ENCODE data around the gene TBC1D30. TPM values are rescaled to one million over a fixed set of nuclear protein-coding genes. Genes with fewer than 3 reads are reported as not detected.
"Not testable (repeated sequence)": the region's sequence is repeated elsewhere in the genome, so short reads cannot be mapped to it uniquely, and the experiment has no call there.

Gene TBC1D30, protein sequence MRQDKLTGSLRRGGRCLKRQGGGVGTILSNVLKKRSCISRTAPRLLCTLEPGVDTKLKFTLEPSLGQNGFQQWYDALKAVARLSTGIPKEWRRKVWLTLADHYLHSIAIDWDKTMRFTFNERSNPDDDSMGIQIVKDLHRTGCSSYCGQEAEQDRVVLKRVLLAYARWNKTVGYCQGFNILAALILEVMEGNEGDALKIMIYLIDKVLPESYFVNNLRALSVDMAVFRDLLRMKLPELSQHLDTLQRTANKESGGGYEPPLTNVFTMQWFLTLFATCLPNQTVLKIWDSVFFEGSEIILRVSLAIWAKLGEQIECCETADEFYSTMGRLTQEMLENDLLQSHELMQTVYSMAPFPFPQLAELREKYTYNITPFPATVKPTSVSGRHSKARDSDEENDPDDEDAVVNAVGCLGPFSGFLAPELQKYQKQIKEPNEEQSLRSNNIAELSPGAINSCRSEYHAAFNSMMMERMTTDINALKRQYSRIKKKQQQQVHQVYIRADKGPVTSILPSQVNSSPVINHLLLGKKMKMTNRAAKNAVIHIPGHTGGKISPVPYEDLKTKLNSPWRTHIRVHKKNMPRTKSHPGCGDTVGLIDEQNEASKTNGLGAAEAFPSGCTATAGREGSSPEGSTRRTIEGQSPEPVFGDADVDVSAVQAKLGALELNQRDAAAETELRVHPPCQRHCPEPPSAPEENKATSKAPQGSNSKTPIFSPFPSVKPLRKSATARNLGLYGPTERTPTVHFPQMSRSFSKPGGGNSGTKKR
- total RNA-seq, result 0.35 TPM
- long read RNA-seq, partial matches to known transcripts, result 0 of 1 reads
- long read RNA-seq, other reads (novel, unspliced or antisense), result 1 of 1 reads

GRCh38 chr12:64824500-64825142 lies at the start of gene TBC1D30:
TSS of gene TBC1D30 (plus strand) at chr12:64824647. CDS start at chr12:64824880, 233 bp downstream.
- intact Hi-C loops (cut with DNase I), result no loop called here
- ATAC-seq (peak; percentile 67), DNase-seq (ENCODE audit: missing footprints) (peak; percentile 70)

DNA sequence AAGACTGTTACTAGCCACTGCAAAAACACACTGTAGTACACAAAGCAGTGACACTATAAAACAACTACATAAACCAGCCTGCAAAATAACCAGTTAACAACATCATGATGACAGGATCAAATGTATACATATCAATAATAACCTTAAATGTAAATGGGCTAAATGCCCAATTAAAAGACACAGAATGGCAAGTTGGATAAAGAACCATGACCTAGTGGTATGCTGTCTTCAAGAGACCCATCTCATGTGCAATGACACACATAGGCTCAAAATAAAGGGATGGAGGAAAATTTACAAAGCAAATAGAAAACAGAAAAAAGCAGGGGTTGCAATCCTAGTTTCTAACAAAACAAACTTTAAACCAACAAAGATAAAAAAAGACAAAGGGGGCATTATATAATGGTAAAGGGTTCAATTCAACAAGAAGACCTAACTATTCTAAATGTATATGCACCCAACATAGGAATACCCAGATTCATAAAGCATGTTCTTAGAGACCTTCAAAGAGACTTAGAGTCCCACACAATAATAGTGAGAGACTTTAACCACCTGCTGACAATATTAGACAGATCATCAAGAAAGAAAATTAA lies 49.2 kb upstream of the TBC1D30 start:
- ATAC-seq; DNase-seq (ENCODE audit: missing footprints); intact Hi-C loops (cut with DNase I): not testable (repeated sequence)

DNA sequence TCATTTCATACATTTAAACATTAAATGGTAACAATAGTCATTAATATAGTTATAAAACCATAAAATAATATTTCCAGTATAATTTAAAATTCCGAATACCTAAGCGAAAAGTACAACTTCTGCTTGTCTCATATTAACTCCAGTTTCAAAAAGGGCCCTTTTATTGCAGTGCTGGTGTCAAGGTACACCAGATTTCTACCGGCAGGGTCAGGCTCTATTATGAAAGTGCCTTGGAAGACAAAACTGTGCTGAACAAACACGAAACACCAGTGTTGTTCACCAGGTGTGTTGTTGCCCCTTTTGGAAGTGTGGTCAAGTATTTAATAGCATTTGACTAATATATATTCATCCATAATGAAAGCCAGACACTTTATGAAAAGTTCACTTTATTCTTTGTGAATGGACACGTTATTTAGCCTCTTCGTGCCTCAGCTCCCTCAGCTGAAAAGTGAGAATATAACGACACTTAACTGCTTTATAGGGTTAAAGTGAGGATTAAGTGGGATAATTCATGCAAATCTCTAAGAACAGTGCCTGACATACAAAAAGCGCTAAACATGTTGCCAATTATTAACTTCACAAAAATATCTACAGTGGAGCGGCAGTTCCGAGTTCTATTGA lies 45.0 kb upstream of the TBC1D30 start:
- DNase-seq (ENCODE audit: missing footprints) (no peak), ATAC-seq (no peak)
- intact Hi-C loops (cut with DNase I), result no loop called here

- ATAC-seq, result no peak
- no peak for DNase-seq (ENCODE audit: missing footprints)
- intact Hi-C loops (cut with DNase I), result no loop called here
Observed at GRCh38 chr12:64780132-64780530, 44.3 kb upstream of the TBC1D30 start.

GRCh38 chr12:64780531-64781279 lies 43.7 kb upstream of the TBC1D30 start:
- peak; percentile 72 for ATAC-seq
- peak; percentile 79 for DNase-seq (ENCODE audit: missing footprints)
- intact Hi-C loops (cut with DNase I), result no loop called here

DNA sequence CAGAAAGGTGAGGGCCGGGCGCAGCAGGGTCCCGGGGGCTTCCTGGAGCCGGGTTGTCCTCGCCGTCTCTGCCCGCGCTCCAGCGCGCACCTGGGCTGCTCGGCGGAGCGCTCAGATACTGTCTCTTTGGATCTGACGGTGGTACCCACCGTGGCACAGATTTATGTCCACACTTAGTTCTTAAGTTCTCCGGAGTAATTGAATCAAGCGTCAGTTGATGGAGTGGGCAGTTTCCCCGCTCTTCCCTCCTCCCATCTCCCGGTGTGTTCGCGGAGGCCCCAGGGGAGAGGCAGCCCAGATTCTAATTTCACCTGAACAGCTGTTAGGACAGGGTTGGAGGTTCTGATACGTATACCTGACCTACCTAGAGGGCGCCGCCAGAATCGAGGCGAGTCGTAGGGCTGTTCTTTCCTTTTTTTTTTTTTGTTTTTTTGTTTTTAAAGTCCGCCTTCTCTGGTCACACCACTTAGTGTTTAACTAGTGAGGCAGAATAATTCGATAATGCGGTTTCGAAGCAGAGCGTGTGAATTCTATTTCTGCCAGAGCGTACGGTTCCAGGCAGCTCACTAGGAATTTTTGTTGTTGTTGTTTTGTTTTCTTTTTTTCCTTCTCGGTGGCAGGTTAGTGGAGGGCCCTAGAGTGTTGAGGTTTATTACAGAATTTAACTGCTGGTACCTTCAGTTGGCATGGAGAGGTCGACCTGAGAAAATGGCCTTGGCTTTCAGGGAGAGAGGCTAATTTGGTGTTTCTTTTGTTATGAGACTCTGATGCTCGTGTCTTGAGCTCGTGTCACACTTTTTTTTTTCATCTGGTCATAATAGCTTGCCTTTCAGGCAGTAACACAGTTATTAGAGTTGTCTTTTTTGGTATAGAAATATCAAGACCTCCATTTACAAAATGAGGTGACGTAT lies 42.9 kb upstream of the TBC1D30 start:
- ATAC-seq (peak; percentile 8), DNase-seq (ENCODE audit: missing footprints) (no peak)
- intact Hi-C loops (cut with DNase I), result no loop called here

DNA sequence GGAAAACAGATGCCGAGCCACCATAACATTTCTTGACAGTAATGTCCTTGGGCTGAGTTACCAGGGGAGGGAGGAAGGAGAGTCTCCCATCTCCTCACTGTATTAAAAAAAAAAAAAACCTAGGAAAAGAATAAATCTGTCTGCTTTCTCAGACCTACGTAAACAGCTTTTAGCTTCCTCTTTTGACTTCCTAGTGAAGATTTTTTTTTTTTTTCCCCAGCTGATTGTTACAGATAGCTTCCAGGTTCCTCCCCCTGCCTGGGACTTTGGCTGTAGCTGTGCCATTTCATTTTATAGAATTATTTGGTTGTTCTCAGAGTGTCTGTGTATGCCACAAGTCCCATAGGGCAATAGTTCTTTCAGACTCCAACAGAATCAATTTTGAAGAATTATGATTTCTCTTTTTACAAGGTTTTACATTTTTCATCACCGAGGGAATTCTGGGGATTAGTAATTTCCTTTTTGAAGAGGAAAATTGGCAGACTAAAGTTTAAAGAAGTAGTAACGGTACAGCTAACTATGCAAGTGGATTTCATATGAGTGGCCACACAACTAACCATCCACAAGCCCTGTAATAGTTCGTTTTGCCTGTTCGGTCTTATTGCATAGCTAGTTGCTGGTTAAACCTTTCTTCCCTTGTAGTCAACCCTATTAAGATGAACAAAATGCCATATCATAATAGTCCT lies 42.1 kb upstream of the TBC1D30 start:
- intact Hi-C loops (cut with DNase I), result no loop called here
- ATAC-seq (no peak), DNase-seq (ENCODE audit: missing footprints) (no peak)

GRCh38 chr12:64785838-64786237 lies 38.6 kb upstream of the TBC1D30 start:
- intact Hi-C loops (cut with DNase I), result no loop called here
- ATAC-seq (no peak), DNase-seq (ENCODE audit: missing footprints) (no peak)

DNA sequence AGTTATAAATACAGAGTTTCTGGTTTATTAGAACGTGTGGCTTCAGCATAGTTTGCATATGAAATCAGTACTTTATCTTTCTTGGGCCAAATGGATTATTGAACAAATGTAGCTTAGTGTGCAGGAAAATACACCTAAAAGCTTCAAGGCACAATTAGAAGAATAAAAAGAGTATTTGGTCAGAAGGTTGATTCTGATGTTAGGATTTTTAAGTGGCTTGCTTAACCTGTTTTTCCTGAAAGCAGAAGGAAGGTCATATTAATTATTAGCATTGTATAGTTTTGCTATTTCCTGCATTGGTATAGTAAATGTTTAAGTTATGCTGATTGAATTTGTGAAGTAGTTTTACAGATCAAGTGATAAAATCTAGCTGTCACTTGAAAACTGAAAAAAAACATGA lies 34.3 kb upstream of the TBC1D30 start:
- DNase-seq (ENCODE audit: missing footprints) (no peak), ATAC-seq (no peak)
- intact Hi-C loops (cut with DNase I), result no loop called here

GRCh38 chr12:64791036-64791435 lies 33.4 kb upstream of the TBC1D30 start:
- no peak for DNase-seq (ENCODE audit: missing footprints)
- intact Hi-C loops (cut with DNase I), result no loop called here
- no peak for ATAC-seq

- ATAC-seq (no peak), DNase-seq (ENCODE audit: missing footprints) (no peak)
- intact Hi-C loops (cut with DNase I), result no loop called here
Observed at GRCh38 chr12:64792128-64792527, 32.3 kb upstream of the TBC1D30 start.

DNA sequence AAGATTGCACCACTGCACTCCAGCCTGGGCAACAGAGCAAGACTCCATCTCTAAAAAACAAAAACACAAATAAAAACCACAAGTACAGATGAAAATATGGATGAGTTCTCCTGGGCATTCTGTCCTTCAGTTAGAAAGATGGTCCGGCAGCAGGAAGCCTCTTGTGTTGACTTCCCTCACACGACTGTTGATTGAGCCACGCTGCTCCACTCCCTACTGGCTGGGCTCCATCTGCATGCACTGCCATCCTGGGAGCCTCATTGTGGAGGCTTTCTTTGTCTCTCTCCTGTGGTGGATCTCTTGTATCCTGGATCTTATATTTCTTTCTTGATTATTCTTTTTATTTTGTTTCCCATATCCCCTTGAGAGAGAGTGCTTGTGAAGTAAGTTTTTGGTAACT lies 30.8 kb upstream of the TBC1D30 start:
- no peak for DNase-seq (ENCODE audit: missing footprints)
- ATAC-seq, result no peak
- intact Hi-C loops (cut with DNase I), result no loop called here

DNA sequence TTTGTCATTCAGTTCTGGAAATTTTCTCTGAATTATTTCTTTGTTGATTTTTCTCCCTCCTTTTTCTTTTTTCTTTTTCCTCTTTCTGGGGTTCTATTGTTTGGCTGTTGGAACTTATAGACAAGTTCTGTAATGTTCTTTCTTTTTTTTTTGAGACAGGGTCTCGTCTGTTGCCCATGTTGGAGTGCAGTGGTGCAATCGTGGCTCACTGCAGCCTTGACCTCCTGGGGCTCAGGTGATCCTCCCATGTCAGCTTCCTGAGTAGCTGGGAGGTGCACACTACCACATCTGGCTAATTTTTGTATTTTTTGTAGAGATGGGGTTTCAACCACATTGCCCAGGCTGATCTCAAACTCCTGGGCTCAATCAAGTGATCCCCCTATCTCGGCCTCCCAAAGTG lies 30.1 kb upstream of the TBC1D30 start:
- intact Hi-C loops (cut with DNase I), result no loop called here
- no peak for ATAC-seq
- DNase-seq (ENCODE audit: missing footprints), result no peak

DNA sequence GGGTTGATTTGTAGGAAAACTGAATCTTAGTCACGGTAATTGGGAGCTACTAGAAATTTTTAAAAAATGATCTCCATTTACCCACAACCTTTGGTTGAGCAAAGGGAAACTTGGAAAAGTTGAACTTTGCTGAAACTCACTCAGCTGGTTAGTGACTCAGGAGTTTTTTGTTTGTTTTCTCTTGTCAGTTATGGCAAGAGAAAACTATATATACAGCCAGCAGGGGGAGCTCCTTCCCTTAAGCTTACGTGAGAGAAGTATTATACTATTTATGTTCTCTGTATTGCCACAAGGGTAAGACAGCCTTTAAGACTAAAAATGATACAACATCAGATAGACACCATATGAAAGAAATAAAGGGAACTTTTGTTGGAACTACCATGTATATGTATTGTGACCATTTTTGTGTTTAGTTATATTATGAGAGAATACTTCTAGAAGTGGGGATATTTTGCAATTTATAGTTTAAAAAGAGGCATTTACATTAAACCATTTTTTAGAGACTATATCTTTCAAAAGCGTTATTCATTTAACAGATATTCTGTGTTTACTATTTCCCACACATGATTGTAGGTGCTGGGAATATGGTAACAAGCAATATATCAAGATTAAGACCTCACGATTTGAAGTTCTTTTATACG lies 28.1 kb upstream of the TBC1D30 start:
- DNase-seq (ENCODE audit: missing footprints) (no peak), ATAC-seq (peak; percentile 48)
- intact Hi-C loops (cut with DNase I), result no loop called here

DNA sequence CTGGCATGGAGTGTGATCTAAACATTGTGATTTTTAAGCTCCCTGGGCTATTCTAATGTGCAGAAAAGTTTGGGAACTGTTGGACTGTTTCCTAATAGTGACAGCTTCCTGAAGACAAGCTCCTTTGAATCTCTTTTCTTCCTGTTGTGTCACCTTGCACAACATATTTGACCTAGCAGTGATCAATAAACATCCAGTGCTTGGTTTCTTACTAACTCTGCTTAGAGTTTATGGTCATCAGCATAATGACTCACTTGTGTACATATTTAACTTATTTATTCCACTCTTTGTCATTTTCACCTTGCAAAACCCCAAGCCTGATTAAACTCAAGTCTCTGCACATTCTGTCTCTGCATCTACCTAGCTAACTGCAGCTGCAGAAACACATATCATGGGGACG lies 27.3 kb upstream of the TBC1D30 start:
- no peak for ATAC-seq
- no peak for DNase-seq (ENCODE audit: missing footprints)
- intact Hi-C loops (cut with DNase I), result no loop called here

DNA sequence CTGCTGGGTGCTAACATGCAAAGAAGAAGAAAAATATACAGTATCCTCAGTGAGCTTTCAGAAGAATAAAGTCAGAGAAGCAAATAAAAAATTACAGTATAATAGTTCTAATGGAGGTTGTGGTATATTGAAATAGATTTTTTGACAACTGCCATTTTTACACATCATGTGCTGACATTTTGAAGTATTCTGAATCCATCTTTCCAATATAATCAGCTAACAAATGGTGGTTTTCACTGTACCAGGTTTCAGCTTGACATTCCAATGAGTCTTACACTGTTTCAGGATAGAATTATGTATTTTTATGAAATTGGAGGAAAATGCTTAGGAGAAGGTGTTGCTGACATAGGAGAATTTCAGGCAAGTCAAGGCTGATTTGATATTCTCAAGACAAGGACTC lies 26.3 kb upstream of the TBC1D30 start:
- intact Hi-C loops (cut with DNase I), result no loop called here
- DNase-seq (ENCODE audit: missing footprints) (no peak), ATAC-seq (no peak)
